OCI-LY1 (cell line): ENCODE results near the gene NR6A1.

ENCODE experiments used
- H2AFZ ChIP-seq: fragments of 200-600 bp; sonication (generic), shearing (Covaris generic); 2 replicates; pipeline ENCODE4 v1.6.0; 2014; ENCODE audit warnings: antibody characterized with exemption, mild to moderate bottlenecking, low read length
- H3F3A ChIP-seq: fragments of 200-600 bp; sonication (generic), shearing (Covaris generic); 2 replicates; pipeline ENCODE4 v1.6.0; 2014; ENCODE audit warnings: mild to moderate bottlenecking, antibody characterized with exemption, low read length, moderate library complexity; ENCODE audit not compliant: insufficient read depth
- H3K27ac ChIP-seq: fragments of 200-600 bp; sonication (generic); 2 replicates; pipeline ENCODE4 v1.5.1; 2014; ENCODE audit warnings: low read length, mixed run types, mild to moderate bottlenecking, low read depth; ENCODE audit not compliant: poor library complexity, severe bottlenecking
- H3K27me3 ChIP-seq: fragments of 200-600 bp; sonication (generic); 2 replicates; pipeline ENCODE4 v1.6.0; 2014; ENCODE audit warnings: antibody characterized with exemption, mild to moderate bottlenecking, low read length, moderate library complexity; ENCODE audit not compliant: insufficient read depth
- H3K36me3 ChIP-seq: fragments of 200-600 bp; sonication (generic); 2 replicates; pipeline ENCODE4 v1.6.1; 2014; ENCODE audit warnings: mild to moderate bottlenecking, antibody characterized with exemption, low read length, moderate library complexity, mixed read lengths; ENCODE audit not compliant: insufficient read depth
- H3K4me1 ChIP-seq: fragments of 200-600 bp; sonication (generic); 2 replicates; pipeline ENCODE4 v1.5.1; 2014; ENCODE audit warnings: mild to moderate bottlenecking, low read length, moderate library complexity; ENCODE audit not compliant: insufficient read depth, severe bottlenecking
- H3K4me2 ChIP-seq: fragments of 200-600 bp; sonication (generic), shearing (Covaris generic); 2 replicates; pipeline ENCODE4 v1.6.1; 2014; ENCODE audit warnings: low read length
- H3K4me3 ChIP-seq: fragments of 200-600 bp; sonication (generic); 2 replicates; pipeline ENCODE4 v1.5.1; 2014; ENCODE audit warnings: low read length, low read depth, mild to moderate bottlenecking, mixed read lengths; ENCODE audit not compliant: poor library complexity, severe bottlenecking
- H3K79me2 ChIP-seq: fragments of 200-600 bp; shearing (Covaris generic); 2 replicates; pipeline ENCODE4 v1.6.1; 2016; ENCODE audit warnings: mixed run types, low read length, mixed read lengths; ENCODE audit not compliant: insufficient read depth
- H3K9ac ChIP-seq: fragments of 200-600 bp; sonication (generic), shearing (Covaris generic); 2 replicates; pipeline ENCODE4 v1.6.1; 2014; ENCODE audit warnings: mild to moderate bottlenecking, low read length, mixed read lengths
- H3K9me2 ChIP-seq: fragments of 200-600 bp; sonication (generic), shearing (Covaris generic); 2 replicates; pipeline ENCODE4 v1.6.1; 2014; ENCODE audit warnings: low read depth, mild to moderate bottlenecking, low read length, mixed read lengths
- H3K9me3 ChIP-seq: fragments of 200-600 bp; shearing (Covaris generic); 2 replicates; pipeline ENCODE4 v1.6.1; 2014; ENCODE audit warnings: low read length, mixed read lengths
- H4K20me1 ChIP-seq: fragments of 200-600 bp; sonication (generic), shearing (Covaris generic); 2 replicates; pipeline ENCODE4 v1.6.0; 2016; ENCODE audit warnings: mild to moderate bottlenecking, low read length; ENCODE audit not compliant: insufficient read depth
- EZH2 ChIP-seq: fragments of 200-600 bp; sonication (generic), shearing (Covaris generic); IDR thresholded peaks from 2 replicates; pipeline ENCODE4 v1.8.0; 2017; ENCODE audit warnings: borderline replicate concordance, mixed run types, mild to moderate bottlenecking, antibody characterized with exemption, low read length, moderate library complexity, mixed read lengths
- TF ChIP-seq, protein P1 (sequence below): fragments of 200-600 bp; sonication (generic), shearing (Covaris generic); IDR thresholded peaks from 2 replicates; pipeline ENCODE4 v1.5.1; 2017; ENCODE audit warnings: mild to moderate bottlenecking, antibody characterized with exemption, low read length, moderate library complexity, mixed read lengths

The NR6A1 gene

DNA sequence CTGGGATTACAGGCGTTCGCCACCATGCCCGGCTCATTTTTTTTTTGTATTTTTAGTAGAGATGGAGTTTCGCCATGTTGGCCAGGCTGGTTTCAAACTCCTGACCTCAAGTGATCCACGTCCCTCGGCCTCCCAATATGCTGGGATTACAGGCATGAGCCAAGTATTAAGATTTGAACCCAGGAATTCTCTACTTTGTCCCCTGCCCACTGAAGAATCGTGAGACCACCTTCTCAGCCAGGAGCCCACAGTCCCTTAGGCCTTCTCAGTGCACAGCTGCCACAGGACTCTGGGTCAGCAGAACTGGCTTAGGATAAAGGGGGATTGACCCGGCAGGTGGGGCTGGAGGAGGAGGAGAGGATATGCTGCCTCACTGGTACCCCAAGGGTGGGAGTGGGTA, 19.2 kb upstream of the NR6A1 start:
- Histone ChIP-seq H3K4me1 (peaks cover 7% of the 10 kb centered on the region), H3K4me2 (no peak overlapping the region), H3K27ac (no peak overlapping the region), H3K9me3 (no peaks in the 10 kb centered on the region), H3K4me3 (no peak overlapping the region), H2AFZ (no peak overlapping the region), H3K9me2 (no peaks in the 10 kb centered on the region), H3K9ac (no peak overlapping the region), H3K36me3 (no peaks in the 10 kb centered on the region), H3K27me3 (no peaks in the 10 kb centered on the region), H3K79me2 (no peaks in the 10 kb centered on the region), H3F3A (no peaks in the 10 kb centered on the region), H4K20me1 (no peaks in the 10 kb centered on the region)
- TF ChIP-seq, protein P1, sequence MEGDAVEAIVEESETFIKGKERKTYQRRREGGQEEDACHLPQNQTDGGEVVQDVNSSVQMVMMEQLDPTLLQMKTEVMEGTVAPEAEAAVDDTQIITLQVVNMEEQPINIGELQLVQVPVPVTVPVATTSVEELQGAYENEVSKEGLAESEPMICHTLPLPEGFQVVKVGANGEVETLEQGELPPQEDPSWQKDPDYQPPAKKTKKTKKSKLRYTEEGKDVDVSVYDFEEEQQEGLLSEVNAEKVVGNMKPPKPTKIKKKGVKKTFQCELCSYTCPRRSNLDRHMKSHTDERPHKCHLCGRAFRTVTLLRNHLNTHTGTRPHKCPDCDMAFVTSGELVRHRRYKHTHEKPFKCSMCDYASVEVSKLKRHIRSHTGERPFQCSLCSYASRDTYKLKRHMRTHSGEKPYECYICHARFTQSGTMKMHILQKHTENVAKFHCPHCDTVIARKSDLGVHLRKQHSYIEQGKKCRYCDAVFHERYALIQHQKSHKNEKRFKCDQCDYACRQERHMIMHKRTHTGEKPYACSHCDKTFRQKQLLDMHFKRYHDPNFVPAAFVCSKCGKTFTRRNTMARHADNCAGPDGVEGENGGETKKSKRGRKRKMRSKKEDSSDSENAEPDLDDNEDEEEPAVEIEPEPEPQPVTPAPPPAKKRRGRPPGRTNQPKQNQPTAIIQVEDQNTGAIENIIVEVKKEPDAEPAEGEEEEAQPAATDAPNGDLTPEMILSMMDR, result no peak
- TF ChIP-seq EZH2, result no peak

DNA sequence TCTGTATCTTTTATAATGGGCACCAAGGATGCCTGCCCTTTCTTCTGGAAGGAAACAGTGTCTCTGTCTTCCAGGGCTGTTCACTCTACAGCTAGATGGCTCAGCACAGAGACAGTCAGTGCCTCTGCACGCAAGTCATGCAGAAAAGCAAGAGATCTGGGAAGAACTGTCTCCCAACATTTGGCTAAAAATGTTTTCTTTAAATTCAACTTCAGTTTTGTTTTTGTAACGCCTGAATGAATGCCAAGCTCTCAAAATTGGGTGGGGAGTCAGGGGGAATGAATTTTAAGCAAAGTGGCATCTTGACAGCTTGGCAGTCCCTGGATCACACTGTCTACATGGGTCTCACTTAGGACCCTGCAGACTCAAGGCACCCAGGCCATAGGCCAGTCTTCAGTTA, 18.4 kb upstream of the NR6A1 start:
- Histone ChIP-seq H3K36me3 (no peaks in the 10 kb centered on the region), H3K27me3 (no peaks in the 10 kb centered on the region), H3F3A (no peaks in the 10 kb centered on the region), H3K9ac (no peak overlapping the region), H3K27ac (no peak overlapping the region), H3K4me1 (peaks cover 7% of the 10 kb centered on the region), H3K4me2 (no peak overlapping the region), H3K9me2 (no peaks in the 10 kb centered on the region), H3K4me3 (no peak overlapping the region), H3K9me3 (no peaks in the 10 kb centered on the region), H3K79me2 (no peaks in the 10 kb centered on the region), H2AFZ (no peak overlapping the region), H4K20me1 (no peaks in the 10 kb centered on the region)
- no peak for TF ChIP-seq EZH2
- TF ChIP-seq, protein P1, result no peak

DNA sequence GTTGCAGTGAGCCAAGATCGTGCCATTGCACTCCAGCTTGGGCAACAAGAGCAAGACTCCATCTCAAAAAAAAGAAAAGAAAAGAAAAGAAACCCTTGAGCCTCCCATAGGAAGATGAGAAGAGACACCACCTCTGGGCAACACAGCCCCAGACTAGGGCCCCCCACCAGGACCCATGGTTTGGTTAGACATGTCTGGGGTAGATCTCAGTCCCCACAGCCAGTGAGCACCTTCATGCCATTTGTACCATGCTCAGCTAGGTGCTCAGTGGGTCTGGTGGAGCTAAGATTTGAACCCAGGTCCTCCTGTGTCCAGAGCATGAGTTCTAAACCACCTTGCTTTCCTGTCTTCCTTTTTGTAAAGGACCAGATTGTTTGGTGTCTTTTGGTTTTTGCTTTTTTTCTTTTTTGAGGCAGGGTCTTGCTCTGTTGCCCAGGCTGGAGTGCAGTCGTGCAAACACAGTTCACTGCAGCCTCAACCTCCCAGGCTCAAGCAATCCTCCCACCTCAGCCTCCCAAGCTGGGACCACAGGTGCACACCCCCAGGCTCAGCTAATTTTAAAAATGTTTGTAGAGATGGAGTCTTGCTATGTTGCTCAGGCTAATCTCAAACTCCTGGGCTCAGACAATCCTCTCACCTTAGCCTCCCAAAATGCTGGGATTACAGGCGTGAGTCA, 17.6 kb upstream of the NR6A1 start:
- Histone ChIP-seq H3K9me3 (no peaks in the 10 kb centered on the region), H3K4me3 (no peak overlapping the region), H3K9me2 (no peaks in the 10 kb centered on the region), H3K4me2 (no peak overlapping the region), H3K27me3 (no peaks in the 10 kb centered on the region), H3K27ac (no peak overlapping the region), H3F3A (no peaks in the 10 kb centered on the region), H3K79me2 (no peaks in the 10 kb centered on the region), H4K20me1 (no peaks in the 10 kb centered on the region), H3K36me3 (no peaks in the 10 kb centered on the region), H2AFZ (no peak overlapping the region), H3K9ac (no peak overlapping the region), H3K4me1 (peaks cover 7% of the 10 kb centered on the region)
- no peak for TF ChIP-seq EZH2
- TF ChIP-seq, protein P1, result no peak
